GM13977 (cell line): ENCODE data around the gene NF1.
"Not testable (repeated sequence)": the region's sequence is repeated elsewhere in the genome, so short reads cannot be mapped to it uniquely, and the experiment has no call there.

Experiments
- DNase-seq: peaks from one replicate; pipeline ENCODE4 v3.0.0; 2012; ENCODE audit warnings: low spot score
- CTCF ChIP-seq: IDR thresholded peaks from 2 replicates; pipeline ENCODE4 v1.5.1; 2012; ENCODE audit warnings: mild to moderate bottlenecking, control low read depth; ENCODE audit not compliant: insufficient read depth; ENCODE audit errors: extremely low read depth, missing control alignments
- in situ Hi-C: fragments of 300-500 bp; cut with MboI; formaldehyde crosslinking; loops from one replicate; pipeline ENCODE4 v1.12.0; 2022; ENCODE audit warnings: low sequenced_read_pairs, low pct_unique_long_range_greater_than_20kb, mixed read lengths, inconsistent platforms; ENCODE audit not compliant: unreplicated experiment

NF1 gene

GRCh38 chr17:31094600-31095235, at the start of gene NF1:
Gene NF1, plus strand, starts transcription at chr17:31094977. Its CDS starts 333 bp downstream, at chr17:31095310.
- no peak for TF ChIP-seq CTCF
- peak; percentile 99 for DNase-seq
- in situ Hi-C loops = no loop called here

DNA sequence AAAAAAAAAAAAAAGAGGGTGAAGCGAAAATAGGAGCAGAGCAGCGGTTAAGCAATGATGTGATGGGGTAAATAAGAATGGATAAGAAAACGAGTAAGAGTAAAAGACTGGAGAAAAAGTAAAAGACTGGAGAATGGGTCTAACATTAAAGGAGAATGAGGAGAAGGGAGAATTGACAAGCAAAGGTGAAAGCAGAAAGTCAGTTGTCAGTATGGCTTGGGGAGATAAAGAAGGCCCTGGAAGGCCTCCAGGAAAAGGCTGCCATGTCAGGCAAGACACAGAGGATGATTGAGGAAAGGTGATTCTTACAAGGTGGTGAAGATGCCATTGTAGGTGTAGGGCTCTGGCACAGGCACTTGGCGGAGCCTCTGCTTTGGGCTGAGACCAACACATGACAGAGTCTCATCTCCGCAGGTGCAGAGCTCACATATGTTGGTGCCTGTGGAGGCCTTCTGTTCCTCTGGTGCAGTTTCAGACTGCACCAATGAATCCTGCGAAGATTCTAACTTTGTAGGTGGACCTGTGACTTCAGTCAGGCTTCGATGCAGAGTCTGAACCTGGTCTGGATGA, 47.8 kb upstream of the NF1 start:
- DNase-seq, in situ Hi-C loops: not testable (repeated sequence)

DNA sequence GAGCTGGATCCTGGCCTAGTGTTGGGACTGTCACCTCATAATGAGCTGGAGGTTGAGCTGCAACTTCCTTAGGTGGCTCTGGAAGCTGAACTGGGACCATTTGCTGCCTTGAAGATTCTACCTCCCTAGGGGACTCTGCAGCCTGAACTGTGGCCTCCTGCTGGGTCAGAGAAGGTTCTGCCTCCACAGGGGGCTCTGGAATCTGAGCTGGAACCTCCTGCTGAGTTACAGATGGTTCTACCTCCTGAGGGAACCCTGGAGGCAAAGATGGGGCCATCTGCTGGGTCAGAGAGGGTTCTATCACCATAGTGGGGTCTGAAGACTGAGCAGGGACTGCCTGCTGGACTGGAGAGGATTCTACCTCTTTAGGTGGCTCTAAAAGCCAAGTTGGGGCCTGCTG, 46.6 kb upstream of the NF1 start:
- in situ Hi-C loops = no loop called here
- no peak for DNase-seq
- TF ChIP-seq CTCF = no peak

DNA sequence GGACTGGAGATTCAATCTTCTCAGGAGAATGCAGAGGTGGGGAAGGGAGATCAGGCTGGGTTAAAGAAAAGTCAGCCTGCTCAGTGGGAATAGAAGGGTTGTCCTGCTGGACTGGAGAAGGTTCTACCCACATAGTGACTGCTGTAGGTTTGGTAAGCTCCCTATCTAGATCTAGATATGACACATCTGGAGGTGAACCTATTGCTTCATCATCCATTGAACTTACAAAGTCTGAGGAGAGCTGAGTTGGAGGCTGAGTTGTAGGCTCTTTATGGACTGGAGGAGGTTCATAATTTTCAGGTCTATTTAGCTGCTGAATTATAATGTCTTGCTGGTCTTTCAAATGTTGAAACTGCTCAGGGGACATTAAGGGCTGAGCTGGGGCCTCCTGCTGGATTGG, 46.0 kb upstream of the NF1 start:
- in situ Hi-C loops = no loop called here
- no peak for DNase-seq
- TF ChIP-seq CTCF = no peak

DNA sequence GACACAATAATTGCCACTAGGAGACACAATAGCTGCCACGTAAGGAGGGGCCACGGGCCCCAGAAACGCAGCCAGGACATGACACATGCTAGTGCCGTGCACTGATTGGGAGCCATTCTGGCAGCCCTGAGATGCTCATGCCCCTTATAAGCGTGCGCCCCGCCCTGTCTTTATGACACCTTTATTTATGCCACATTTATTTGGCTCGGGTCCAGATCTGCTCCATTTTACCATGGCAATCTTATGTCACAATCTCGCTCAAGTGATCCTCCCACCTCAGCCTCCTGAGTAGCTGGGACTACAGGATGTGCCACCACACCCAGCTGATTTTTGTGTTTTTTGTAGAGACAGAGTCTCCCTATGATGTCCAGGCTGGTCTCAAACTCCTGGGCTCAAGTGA, 43.8 kb upstream of the NF1 start:
- no peak for DNase-seq
- no peak for TF ChIP-seq CTCF

GRCh38 chr17:31051506-31051905, 43.3 kb upstream of the NF1 start:
- in situ Hi-C loops = no loop called here
- TF ChIP-seq CTCF = no peak
- DNase-seq = no peak

More for the DNA sequence above, 43.8 kb upstream of the NF1 start:
- in situ Hi-C loops = no loop called here

DNA sequence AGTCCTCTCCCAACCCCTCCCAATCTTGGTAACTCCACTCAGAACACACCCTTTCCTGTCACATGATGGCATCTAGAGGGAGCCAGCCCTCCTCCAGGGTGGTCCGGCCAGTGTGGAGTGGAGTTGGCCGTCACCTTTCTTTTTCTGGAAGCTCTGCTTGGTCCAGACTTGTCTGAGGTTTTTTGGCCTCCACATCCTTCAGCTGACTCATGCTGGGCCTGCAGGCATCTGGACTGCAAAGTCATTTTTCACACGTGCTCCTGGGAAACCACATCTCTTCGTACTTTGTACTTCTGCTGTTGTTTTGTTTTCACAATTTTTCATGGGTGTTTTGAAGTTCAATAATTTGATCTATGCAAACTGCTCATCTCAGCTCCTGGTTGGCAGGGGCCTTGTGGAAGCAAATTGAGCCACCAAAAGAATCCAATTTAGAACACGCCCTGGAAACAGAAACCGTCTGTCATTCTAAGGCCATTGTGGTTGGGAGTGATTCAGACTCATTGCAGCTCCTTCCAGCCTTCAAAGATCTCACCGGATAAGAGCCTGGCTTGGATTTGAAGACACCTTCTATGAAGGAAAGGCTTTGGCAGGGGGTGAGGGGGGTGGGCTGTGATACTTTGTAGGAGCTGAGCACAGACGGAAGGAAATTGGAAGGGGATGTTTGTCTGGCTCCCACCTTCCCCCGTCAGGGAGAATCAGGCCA, 42.4 kb upstream of the NF1 start:
- no peak for TF ChIP-seq CTCF
- in situ Hi-C loops = no loop called here
- no peak for DNase-seq
